ENCODE data around the gene RIOK2. TPM values are rescaled to one million over a fixed set of nuclear protein-coding genes. Genes with fewer than 3 reads are reported as not detected.
A peak's percentile ranks its signal among the peaks of the same experiment; 100 is the strongest.

RIOK2 gene
- total and polyA plus RNA-seq, 9 of the 15 experiments (the other 6 are each of a cell fraction or from before 2014, with no cell fraction given), result 22.9 to 97.6 (median 47.8) TPM

DNA sequence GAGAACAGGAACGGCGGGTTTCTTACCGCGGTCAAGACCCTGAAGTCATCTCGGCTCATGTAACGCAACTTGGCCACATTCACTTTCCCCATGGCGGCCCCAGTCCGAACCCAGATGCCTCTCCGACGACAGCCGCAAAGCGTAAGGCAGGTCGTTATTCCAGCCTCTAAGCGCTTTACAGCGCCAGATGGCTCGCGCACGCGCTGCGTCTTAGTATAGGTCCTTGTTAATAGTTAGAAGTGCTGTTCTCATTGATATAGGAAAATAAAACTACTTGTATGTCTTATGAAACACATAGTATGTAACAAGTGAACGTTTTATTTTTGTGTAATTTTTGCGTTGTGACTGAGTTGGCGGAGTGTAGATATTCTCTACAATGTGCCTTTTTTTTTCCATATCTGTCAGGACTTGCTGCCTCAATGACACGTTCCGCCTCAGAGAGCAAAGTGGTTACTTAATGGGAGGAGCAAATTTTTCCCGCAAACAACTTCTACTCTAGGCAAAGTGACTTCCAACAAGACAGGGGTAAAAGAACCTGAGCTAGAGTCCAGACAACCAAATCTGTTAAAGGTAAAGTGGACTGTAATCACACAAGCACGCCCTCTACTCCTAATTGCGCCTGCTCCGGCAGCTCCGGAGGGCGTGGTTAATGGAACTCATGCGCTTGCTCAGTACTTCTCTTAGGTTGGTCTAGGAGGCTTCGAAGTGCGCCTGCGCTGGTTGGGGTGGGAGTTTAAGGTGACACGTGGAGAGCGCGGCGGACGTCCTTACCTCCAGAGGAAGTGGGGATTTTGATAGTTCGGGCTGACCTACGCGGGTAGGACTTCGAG lies at the start of gene RIOK2 (continued):
- TF ChIP-seq, protein P1, sequence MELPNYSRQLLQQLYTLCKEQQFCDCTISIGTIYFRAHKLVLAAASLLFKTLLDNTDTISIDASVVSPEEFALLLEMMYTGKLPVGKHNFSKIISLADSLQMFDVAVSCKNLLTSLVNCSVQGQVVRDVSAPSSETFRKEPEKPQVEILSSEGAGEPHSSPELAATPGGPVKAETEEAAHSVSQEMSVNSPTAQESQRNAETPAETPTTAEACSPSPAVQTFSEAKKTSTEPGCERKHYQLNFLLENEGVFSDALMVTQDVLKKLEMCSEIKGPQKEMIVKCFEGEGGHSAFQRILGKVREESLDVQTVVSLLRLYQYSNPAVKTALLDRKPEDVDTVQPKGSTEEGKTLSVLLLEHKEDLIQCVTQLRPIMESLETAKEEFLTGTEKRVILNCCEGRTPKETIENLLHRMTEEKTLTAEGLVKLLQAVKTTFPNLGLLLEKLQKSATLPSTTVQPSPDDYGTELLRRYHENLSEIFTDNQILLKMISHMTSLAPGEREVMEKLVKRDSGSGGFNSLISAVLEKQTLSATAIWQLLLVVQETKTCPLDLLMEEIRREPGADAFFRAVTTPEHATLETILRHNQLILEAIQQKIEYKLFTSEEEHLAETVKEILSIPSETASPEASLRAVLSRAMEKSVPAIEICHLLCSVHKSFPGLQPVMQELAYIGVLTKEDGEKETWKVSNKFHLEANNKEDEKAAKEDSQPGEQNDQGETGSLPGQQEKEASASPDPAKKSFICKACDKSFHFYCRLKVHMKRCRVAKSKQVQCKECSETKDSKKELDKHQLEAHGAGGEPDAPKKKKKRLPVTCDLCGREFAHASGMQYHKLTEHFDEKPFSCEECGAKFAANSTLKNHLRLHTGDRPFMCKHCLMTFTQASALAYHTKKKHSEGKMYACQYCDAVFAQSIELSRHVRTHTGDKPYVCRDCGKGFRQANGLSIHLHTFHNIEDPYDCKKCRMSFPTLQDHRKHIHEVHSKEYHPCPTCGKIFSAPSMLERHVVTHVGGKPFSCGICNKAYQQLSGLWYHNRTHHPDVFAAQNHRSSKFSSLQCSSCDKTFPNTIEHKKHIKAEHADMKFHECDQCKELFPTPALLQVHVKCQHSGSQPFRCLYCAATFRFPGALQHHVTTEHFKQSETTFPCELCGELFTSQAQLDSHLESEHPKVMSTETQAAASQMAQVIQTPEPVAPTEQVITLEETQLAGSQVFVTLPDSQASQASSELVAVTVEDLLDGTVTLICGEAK (IDR thresholded peaks at IDR 0.05), result peak; percentile 73
- TF ChIP-seq, protein P1 (CRISPR knock-in tag; IDR thresholded peaks at IDR 0.05), result no peak
- TF ChIP-seq ZNF431 (CRISPR knock-in tag; IDR thresholded peaks at IDR 0.05), result 0 out of 2 replicates have a peak, but pooled peaks have one; percentile 45
- peak; percentile 97 for TF ChIP-seq NRF1 (conservative IDR thresholded peaks at IDR 0.05 in 1 of 2, IDR thresholded peaks at IDR 0.05 in 1 of 2)
- peak; percentile 68 for TF ChIP-seq NEUROD1 (IDR thresholded peaks at IDR 0.05; ENCODE audit: borderline replicate concordance, low read depth, low read length, partially characterized antibody)
- no peak for TF ChIP-seq SMAD2 (IDR thresholded peaks at IDR 0.05; ENCODE audit: low read depth, low read length)
- no peak for TF ChIP-seq PCBP1 (IDR thresholded peaks at IDR 0.05; ENCODE audit: low read depth, low read length, poor library complexity, severe bottlenecking)
- TF ChIP-seq, protein P2, sequence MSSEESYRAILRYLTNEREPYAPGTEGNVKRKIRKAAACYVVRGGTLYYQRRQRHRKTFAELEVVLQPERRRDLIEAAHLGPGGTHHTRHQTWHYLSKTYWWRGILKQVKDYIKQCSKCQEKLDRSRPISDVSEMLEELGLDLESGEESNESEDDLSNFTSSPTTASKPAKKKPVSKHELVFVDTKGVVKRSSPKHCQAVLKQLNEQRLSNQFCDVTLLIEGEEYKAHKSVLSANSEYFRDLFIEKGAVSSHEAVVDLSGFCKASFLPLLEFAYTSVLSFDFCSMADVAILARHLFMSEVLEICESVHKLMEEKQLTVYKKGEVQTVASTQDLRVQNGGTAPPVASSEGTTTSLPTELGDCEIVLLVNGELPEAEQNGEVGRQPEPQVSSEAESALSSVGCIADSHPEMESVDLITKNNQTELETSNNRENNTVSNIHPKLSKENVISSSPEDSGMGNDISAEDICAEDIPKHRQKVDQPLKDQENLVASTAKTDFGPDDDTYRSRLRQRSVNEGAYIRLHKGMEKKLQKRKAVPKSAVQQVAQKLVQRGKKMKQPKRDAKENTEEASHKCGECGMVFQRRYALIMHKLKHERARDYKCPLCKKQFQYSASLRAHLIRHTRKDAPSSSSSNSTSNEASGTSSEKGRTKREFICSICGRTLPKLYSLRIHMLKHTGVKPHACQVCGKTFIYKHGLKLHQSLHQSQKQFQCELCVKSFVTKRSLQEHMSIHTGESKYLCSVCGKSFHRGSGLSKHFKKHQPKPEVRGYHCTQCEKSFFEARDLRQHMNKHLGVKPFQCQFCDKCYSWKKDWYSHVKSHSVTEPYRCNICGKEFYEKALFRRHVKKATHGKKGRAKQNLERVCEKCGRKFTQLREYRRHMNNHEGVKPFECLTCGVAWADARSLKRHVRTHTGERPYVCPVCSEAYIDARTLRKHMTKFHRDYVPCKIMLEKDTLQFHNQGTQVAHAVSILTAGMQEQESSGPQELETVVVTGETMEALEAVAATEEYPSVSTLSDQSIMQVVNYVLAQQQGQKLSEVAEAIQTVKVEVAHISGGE (CRISPR knock-in tag; IDR thresholded peaks at IDR 0.05), result peak in 2 of 3 experiments; percentile 34 to 92; a peak in 4 of 6 replicates
- TF ChIP-seq, protein P3, sequence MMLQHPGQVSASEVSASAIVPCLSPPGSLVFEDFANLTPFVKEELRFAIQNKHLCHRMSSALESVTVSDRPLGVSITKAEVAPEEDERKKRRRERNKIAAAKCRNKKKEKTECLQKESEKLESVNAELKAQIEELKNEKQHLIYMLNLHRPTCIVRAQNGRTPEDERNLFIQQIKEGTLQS (IDR thresholded peaks at IDR 0.05), result peak; percentile 35
- TF ChIP-seq, protein P3 (CRISPR knock-in tag; conservative IDR thresholded peaks at IDR 0.05), result no peak
- TF ChIP-seq, protein P4, sequence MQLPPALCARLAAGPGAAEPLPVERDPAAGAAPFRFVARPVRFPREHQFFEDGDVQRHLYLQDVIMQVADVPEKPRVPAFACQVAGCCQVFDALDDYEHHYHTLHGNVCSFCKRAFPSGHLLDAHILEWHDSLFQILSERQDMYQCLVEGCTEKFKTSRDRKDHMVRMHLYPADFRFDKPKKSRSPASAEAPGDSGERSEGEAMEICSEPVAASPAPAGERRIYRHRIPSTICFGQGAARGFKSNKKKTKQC (CRISPR knock-in tag; IDR thresholded peaks at IDR 0.05), result peak; percentile 74

All from K562 (cell line).